GM19438 (cell line): ENCODE measurements around the gene REL.
"Not testable (repeated sequence)": the region's sequence is repeated elsewhere in the genome, so short reads cannot be mapped to it uniquely, and the experiment has no call there.

Source experiments
- ATAC-seq: cut with Tn5 transposase; IDR thresholded peaks from one replicate; pipeline ENCODE4 v1.9.1; 2021; ENCODE audit warnings: low read depth; ENCODE audit not compliant: unreplicated experiment

The REL gene

DNA sequence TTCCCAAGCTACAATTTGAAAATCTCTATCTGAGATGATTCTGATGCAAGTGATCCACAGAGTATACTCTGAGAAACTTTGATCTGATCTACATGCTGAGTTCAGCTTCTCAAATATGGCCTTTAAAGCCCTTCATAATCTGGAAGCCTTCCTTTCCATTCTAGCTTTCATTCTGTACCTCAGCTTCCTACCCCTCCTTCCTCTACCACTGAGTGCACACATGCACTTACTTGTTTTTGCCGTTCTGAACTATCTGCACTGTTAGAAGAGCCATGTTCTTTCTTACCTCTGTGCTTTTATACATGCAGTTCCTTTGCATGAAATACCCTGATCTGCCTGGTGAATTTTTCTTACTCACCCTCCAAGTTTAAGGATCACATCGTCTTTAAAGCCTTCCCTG, 25.0 kb downstream of the REL start:
- ATAC-seq, result no peak

GRCh38 chr2:60907329-60907728, 26.0 kb downstream of the REL start:
- ATAC-seq, result no peak

DNA sequence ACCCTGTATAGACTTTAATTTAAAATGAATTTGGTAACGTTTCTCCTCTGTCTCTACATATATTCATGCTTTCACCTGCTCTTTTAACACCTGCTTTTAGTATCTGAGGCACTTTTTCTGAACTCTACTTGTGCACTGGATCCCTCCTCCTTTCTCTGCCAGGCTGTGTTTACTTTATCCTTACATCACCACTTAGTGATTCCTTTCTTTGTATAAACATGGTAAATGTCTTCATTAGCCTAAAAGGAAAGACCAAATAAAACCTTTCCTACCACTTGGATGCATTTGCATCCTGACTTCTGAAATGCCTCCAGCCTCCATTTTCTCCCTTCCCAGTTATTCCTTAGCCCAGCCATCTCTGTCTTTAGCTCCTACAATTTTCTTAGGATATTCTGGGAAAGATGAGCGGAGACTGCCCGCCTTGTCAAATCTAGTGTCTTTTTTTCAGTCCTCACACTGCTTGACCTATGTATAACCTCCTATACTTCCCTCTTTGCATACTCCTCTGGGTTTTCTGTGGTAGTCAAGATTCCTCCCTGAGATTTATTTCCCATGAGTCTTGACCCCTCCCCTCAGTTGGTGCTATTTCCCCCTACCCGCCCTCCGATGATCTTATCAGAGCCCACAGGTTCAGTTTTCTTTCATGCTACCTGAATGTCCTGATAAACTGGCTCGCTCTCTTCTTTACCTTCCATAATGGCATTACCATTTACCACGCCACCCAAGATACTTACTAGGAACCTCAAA, 44.8 kb downstream of the REL start:
- no peak for ATAC-seq

DNA sequence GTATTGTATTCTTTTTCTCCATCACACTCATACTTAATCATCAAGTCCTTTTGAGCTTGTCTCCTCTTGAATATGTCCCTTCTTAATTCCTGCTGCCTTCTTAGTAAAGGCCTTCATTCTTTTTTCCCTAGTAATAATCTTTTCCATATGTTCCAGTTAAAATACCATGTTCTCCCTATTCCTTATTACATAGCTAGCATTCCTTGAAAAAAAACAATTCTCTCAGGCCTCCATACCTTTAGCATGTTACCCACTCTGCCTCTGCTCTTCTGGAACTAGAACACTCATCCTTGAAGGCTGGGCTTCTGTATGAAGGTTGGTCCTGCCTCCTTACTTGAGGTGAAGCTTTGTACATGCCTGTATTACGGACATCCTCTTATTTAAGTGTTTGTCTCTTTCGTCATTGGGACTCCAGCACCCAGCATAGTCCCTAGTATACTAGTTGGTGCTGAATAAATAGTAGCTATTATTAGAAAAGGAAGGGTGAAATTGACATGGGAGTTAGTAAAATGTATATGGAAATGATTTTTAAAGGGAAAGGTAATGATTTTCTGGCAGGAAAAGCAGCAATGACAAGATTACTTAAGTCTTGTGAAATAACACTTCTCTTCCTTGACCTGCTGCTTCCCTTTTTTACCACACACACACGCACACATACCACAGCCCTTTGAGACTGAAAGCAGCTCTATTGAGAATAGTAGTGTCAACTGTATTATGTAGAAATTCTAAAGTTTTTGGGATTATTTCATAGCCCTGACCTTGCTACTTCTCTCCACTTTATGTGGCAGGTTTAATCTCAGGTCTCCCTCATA, 45.6 kb downstream of the REL start:
- ATAC-seq, result no peak

- not testable (repeated sequence) for ATAC-seq
Observed at GRCh38 chr2:60932061-60932460, 50.7 kb downstream of the REL start.

- no peak for ATAC-seq
Observed at GRCh38 chr2:60932954-60933353, 51.6 kb downstream of the REL start.

- no peak for ATAC-seq
Observed at GRCh38 chr2:60934165-60934722, 52.9 kb downstream of the REL start.

DNA sequence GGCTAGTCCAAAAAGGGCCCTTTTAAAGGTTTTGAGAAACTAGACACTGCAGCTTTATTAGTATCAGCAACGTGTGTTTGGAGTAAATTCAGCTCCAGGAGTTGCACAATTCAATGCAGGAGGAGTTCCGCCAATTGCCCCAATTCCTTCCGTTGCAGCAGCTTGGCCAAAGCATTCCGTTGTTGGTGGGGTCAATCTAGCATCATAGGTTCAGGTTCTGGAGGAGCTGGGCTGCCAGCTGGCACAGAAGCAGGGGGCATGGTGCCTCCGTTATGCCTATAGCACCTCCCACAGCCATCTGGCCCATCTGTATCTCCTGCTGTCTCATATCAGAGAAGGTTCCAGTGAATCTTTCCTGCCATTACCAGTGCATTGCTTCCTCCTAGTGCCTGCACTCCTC, 55.4 kb downstream of the REL start:
- ATAC-seq, result no peak

DNA sequence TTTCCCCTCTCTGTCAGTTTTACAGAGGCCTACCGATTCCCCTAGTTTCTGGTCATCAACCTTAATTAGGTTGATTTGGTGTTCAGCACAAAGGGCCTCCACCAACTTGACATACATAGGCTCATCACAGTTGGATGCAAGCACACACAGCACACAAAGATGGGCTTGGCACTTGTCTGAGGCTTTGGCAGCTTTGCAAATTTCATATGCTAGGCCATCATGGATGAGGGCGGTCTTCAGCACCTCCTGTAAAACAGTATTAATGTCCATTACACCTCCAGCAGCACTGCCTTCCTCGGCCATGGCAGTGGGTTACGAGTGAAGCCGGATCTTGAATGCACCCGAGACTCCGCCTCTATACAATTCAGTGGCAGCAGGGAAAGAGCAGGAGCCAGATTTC, 56.9 kb downstream of the REL start:
- ATAC-seq, result no peak

- no peak for ATAC-seq
Observed at GRCh38 chr2:60939622-60940021, 58.2 kb downstream of the REL start.

DNA sequence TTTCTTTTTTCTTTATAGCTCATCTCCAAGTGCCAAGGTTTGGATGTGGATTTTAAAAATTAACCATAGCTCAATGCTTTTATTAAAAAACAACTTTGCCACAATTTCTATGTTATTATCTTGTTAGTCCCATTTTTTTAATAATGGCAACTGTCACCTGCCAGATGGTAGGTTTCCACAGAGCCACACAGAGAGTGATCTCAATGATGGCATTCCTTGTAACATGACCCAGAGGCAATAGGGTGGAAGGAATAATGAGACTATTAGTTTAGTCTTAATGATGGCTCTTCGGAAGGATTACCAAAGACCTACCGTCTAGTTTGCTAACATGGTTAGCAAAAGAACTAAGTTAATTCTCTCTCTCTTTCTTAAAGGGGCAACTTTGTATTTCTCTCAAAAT, 64.0 kb downstream of the REL start:
- no peak for ATAC-seq

GRCh38 chr2:60947056-60947455, 65.7 kb downstream of the REL start:
- no peak for ATAC-seq

GRCh38 chr2:60948161-60948560, 66.8 kb downstream of the REL start:
- ATAC-seq, result no peak

GRCh38 chr2:60948926-60949579, 67.7 kb downstream of the REL start:
- ATAC-seq, result no peak

DNA sequence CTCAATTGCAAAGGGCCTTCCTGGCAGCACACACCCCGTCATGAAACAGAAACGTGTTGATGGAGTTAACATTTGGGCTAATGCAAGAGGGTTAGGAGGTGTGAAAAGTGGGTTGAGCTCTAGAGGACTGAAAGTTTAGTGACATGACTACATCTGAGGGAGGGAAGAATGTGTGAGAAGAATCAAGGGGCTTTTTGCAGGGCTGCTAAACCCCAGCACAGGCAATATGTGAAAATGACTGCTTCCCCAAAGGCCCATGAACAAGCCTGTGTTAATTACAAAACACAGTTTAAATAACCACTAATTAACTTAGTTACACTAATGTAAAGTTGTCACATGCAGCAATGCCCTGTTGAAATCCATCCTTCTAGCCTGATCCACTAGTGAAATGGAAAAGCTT, 72.8 kb downstream of the REL start:
- no peak for ATAC-seq

- no peak for ATAC-seq
Observed at GRCh38 chr2:60957224-60957623, 75.8 kb downstream of the REL start.

DNA sequence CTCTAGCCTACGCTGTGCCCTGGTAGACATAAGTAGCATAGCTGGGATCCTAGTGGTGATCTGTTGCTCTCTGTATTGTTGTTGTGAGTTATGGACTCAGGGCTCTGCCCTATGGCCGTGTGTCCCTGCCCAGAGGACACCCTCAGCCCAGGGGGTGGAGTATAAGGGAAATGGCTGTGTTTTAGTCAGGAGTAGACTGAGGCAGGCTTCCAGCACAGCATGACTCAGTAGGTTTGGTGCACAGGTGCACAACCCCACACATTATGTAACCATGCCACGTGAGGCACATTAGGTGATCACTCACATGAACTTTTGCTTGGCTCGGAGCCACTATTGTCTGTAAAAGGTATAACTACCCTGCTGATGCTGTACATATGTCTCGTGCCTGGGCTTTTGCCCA, 76.3 kb downstream of the REL start:
- no peak for ATAC-seq

- ATAC-seq, result no peak
Observed at GRCh38 chr2:60958361-60958760, 77.0 kb downstream of the REL start.

- ATAC-seq, result no peak
Observed at GRCh38 chr2:60958800-60959199, 77.4 kb downstream of the REL start.

- no peak for ATAC-seq
Observed at GRCh38 chr2:60959501-60959900, 78.1 kb downstream of the REL start.

- no peak for ATAC-seq
Observed at GRCh38 chr2:60960706-60961105, 79.3 kb downstream of the REL start.
